Peyer's patch (tissue), 4 donors: Measurements from ENCODE around the gene AP3M1.
"Not testable (repeated sequence)": the region's sequence is repeated elsewhere in the genome, so short reads cannot be mapped to it uniquely, and the experiment has no call there.

ENCODE experiments used
- CTCF ChIP-seq, 6 experiments: fragments of 450-650 bp in 4 of 6; fragments of 200-600 bp in 2 of 6; sonication (generic) in 1 of 6; IDR thresholded peaks; one replicate each; pipeline ENCODE4 v1.5.1; 2017 to 2019; ENCODE audit warnings: antibody characterized with exemption in 6 of 6, mild to moderate bottlenecking in 3 of 6, moderate library complexity in 1 of 6
- POLR2A ChIP-seq, 2 donors: fragments of 450-650 bp; IDR thresholded peaks; one replicate each; pipeline ENCODE4 v1.5.1; 2017; ENCODE audit warnings: antibody characterized with exemption in 2 of 2, mild to moderate bottlenecking in 2 of 2, moderate library complexity in 2 of 2

GRCh38 chr10:74138596-74138995 is 12.0 kb downstream of the AP3M1 start:
- not testable (repeated sequence) for TF ChIP-seq CTCF, POLR2A (IDR thresholded peaks at IDR 0.05)
